NCI-H1694 (cell line): Measurements from ENCODE around the gene ZCCHC7.
"Not testable (repeated sequence)": the region's sequence is repeated elsewhere in the genome, so short reads cannot be mapped to it uniquely, and the experiment has no call there.

Experiments used
- DNase-seq: peaks from one replicate; lab custom pipeline; 2025; lab: John Stamatoyannopoulos, UW

The ZCCHC7 gene

GRCh38 chr9:37295796-37296195 is 175.4 kb downstream of the ZCCHC7 start:
- DNase-seq, result no peak

DNA sequence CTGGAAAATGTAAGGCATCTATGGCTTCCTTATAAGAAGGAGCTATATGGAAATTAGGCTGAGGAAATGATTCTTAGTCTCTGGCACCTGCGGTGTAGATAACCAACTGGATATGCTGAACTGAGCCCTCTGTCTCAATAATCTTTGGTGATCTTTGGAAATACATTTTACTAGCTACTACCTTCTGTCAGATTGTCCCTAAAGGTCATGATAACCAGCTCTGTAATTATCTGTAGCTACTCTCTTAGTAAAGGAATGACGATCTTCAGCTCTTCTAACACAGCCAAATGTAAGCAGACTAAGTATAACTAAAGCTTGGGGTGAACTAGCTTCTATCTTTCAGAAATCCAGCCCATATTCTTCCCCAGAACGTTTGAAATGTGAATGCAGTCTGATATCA is 177.2 kb downstream of the ZCCHC7 start:
- DNase-seq, result no peak

DNA sequence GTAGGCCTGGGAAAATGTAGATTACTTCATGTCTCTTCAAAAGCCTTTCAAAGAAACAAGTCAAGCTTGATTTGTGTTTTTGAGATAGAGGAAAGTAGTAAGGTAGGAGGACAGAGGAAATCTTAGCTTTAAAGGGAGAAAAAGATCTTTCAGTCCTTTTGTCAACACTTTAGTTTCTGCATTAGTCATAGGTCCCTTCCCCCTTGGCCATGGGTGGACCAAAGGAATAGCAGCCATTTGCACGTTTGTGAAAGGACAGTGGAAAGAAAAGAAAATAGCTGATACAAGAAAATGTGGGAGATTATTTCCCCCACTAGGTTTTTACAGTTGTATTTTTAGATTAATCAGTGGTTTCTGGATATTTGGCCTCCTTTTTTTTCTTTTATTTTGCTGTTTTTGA is 180.2 kb downstream of the ZCCHC7 start:
- DNase-seq, result no peak

- DNase-seq, result no peak
Observed at GRCh38 chr9:37301042-37301853, 180.9 kb downstream of the ZCCHC7 start.

DNA sequence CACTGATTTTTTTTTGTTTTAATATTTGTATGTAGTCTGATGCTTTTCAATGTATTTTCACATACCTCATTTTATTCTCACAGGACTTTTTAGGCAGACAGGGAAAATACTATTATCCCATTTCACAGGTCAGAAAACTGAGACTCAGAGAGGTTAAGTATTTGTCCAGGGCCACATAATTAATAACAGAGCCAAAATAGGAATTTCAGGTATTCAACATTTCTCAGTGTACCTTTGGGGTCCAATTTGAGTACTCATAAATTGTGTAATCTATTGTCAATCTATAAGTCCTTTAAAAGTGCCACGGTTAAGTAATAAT is 181.4 kb downstream of the ZCCHC7 start:
- no peak for DNase-seq

DNA sequence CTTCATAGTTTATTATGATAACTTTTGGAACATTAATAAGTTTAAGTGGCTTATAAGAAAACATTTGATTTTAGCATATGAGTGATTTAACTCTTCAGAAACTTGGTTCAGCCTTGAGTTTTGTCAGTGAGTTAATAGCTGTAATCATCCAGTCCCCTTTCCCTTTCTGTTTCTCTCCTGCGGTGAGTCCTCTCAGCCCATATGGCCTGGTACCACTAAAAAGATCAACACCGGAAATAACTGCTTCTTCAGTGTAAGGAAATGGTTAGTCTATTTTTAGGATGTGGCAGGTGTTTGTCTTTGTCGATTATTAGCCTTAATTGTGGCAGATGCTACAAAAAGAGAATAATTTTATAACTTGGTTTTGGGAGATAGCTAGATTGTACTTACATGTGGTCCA is 181.9 kb downstream of the ZCCHC7 start:
- peak; percentile 52 for DNase-seq

DNA sequence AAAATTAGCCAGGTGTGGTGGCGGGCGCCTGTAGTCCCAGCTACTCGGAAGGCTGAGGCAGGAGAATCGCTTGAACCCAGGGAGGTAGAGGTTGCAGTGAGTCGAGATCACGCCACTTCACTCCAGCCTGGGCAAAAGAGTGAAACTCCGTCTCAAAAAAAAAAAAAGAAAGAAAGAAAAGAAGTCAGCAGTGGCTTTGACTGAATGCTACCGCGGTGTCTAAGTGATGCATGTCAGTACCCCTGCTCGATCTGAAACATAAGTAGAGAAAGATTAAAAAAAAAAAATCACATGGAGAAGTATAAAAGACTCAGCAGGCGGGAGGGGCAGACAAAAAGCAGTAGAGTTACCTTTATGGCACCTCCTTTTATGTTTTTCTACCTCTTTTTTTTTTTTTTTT is 182.9 kb downstream of the ZCCHC7 start:
- not testable (repeated sequence) for DNase-seq

- no peak for DNase-seq
Observed at GRCh38 chr9:37309136-37309535, 188.8 kb downstream of the ZCCHC7 start.

- DNase-seq, result no peak
Observed at GRCh38 chr9:37311938-37312708, 191.7 kb downstream of the ZCCHC7 start.

- no peak for DNase-seq
Observed at GRCh38 chr9:37324261-37324683, 203.9 kb downstream of the ZCCHC7 start.

DNA sequence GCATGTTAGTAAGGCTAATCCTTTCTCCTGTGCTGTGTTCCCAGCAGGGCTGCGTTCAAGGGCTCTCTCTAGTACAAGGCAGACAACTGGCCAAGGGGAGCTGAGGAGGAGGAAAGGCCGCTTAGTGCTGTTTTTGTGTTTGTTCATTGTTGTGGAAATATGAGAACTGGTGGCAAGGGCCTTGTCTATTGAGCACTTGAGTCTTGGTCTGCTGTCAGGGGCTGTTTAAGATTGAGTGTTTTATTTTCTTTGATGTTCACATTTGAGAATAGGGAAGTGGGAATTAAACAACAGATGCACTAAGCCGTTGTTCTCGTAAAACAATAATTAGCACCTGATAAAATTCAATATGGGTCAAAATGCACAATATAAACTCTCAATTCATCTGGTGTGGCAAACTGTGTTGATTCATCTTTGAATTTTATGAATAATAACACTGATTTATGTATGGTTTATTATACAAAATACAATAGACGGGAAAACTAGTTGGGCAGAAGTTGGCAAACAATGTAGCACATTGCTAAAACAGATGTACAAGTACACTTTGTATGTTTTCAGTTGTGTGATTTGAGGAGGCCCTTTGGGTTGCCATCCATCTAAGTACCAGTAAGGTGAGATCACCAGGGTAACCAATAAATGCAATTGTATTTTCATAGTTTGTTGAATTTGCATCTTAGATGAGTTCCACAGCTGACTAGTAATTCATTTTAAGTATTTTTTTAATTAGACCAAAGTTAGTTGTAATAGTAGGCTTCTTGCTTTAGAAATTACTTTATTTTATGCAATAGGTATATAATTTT is 204.5 kb downstream of the ZCCHC7 start:
- peak; percentile 17 for DNase-seq

DNA sequence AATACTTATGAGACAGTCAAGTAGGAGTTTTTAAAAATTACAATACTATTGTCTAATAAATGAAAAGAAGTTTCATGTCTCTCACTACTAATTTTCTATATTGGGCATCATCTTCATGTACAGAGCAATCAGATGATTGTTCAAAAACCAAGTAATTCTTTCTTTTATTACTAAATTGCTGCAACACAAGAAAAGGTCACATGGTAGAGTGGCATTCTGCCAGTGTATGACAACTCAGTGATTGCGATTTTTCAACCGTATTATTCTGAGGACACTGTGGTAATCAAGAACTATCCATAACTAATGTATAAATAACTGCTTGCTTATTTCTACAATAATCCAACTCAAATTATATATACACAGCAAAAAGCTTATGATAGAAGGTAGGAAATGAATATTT is 205.4 kb downstream of the ZCCHC7 start:
- no peak for DNase-seq

DNA sequence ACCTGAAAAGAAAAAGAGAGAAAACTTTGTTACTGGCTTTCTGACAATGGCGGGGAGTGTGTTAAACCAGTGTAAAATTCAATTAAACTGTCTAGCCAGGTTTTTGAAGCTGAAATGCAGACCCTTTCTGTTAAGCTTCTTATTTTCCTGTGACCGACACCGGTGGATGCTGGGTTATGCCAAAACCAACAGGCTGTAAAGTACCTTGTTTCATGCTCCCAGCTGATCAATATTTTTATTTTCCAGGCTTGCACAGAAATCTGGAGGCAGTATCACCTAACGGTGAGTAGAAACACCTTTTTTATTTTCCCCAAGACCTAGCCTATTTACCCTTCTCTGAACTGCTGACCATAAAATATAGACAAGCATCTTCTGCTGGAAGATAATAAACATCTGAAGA is 207.2 kb downstream of the ZCCHC7 start:
- no peak for DNase-seq

- no peak for DNase-seq
Observed at GRCh38 chr9:37328556-37329227, 208.3 kb downstream of the ZCCHC7 start.

- peak; percentile 30 for DNase-seq
Observed at GRCh38 chr9:37329576-37329975, 209.2 kb downstream of the ZCCHC7 start.

DNA sequence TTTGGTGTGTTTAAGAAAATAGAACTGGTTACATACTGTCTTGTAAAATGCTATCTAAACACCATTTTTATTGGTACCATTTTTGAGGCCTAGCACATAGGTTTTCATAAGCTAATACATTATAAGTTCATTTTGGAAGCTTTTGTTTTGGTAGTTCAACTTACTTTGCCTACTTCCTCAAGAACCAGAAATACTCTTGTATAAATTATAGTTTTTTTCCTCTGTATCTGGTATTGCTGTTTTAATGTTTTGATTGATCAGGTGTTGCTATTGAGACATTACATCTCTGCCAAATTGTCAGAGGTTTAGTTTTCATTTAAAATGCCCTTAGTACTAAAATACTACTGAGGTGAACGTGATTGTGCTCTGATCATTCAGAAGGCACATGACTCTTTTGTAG is 211.5 kb downstream of the ZCCHC7 start:
- no peak for DNase-seq

- DNase-seq, result no peak
Observed at GRCh38 chr9:37332578-37332977, 212.2 kb downstream of the ZCCHC7 start.

- DNase-seq, result no peak
Observed at GRCh38 chr9:37333288-37333687, 212.9 kb downstream of the ZCCHC7 start.

GRCh38 chr9:37335238-37335637 is 214.9 kb downstream of the ZCCHC7 start:
- DNase-seq, result no peak

DNA sequence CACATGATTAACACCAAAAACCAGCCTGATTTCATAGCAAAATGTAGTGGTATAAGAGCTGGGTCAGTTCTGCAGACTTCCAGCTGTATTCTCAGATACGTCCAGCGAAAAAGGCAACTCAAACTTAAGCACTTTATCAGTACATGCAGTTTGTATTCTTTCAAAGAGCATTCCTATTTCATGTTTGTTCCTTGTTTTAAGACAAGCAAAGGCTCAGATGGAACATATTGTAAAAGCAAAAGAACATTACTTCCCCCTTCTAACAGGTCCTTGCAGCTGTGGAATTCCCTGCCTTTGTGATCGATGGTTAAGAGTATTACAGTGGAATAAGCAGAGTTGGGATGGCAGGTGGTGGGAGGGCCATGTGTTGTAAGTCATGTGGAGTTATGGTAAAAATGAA is 215.8 kb downstream of the ZCCHC7 start:
- no peak for DNase-seq

DNA sequence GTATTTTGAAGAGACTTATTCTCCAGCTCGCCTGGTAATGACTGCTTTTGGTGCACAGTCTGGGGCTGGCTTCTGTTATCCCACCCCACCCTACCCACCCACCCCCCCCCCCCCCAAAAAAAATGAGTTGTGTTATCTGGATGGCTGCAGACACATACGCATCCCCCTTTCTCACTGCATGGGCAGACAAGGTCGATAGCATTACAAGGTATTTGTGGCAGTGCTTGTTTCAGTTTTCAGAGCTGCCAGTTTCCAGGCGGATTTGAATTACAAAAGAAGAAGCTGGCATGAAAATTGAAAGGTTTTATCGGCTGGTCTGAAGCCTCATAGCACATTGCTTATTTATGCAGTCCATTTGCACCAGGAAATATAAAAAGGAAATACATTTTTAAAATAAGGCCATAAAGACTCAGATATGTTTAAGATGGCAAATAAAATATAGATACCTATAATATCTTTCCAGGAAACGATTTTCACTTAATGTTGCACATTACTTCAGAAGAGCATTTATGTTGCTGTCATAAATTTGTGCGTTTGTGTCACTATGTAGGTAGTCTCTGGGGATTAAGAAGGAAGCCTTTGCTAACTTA is 217.0 kb downstream of the ZCCHC7 start:
- DNase-seq, result no peak

DNA sequence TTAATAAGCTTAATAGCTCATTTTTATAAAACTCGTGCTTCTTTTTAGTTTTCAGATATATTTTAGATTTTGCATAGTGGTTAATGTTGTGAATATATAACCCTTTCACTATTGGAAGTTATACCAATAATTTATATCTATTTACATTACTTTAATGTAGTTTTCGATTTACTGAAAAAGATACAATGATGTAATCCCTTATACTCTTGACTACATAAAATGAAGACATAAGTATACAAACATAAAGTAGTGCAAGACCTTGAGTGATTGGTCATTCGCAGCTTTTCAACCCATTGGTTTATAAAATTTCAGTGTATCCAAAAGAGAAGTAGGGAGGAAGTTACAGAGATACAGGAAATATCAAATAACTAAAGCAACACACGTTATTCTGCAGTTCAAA is 217.8 kb downstream of the ZCCHC7 start:
- no peak for DNase-seq
